HUES48 (cell line): ENCODE measurements around the gene EIF4E.
"Not testable (repeated sequence)": the region's sequence is repeated elsewhere in the genome, so short reads cannot be mapped to it uniquely, and the experiment has no call there.

Source experiments
- H3K27ac ChIP-seq: one replicate; pipeline ENCODE4 v1.7.0; 2013; ENCODE audit warnings: low read depth, low read length, inconsistent platforms
- H3K27me3 ChIP-seq: 2 replicates; pipeline ENCODE4 v1.6.1; 2013; ENCODE audit warnings: mild to moderate bottlenecking, low read length; ENCODE audit not compliant: control insufficient read depth, insufficient read depth
- H3K36me3 ChIP-seq: 2 replicates; pipeline ENCODE4 v1.6.1; 2013; ENCODE audit warnings: low read length; ENCODE audit not compliant: control insufficient read depth, insufficient read depth
- H3K4me1 ChIP-seq: 2 replicates; pipeline ENCODE4 v1.6.1; 2013; ENCODE audit warnings: mild to moderate bottlenecking, low read length; ENCODE audit not compliant: control insufficient read depth, insufficient read depth
- H3K4me3 ChIP-seq: 2 replicates; pipeline ENCODE4 v1.5.1; 2013; ENCODE audit warnings: mild to moderate bottlenecking, low read depth, low read length
- H3K9ac ChIP-seq: 2 replicates; pipeline ENCODE4 v1.6.1; 2013; ENCODE audit warnings: mild to moderate bottlenecking, low read depth, low read length, moderate library complexity
- H3K9me3 ChIP-seq: 2 replicates; pipeline ENCODE4 v1.6.1; 2013; ENCODE audit warnings: low read length; ENCODE audit not compliant: control insufficient read depth, insufficient read depth

EIF4E gene

DNA sequence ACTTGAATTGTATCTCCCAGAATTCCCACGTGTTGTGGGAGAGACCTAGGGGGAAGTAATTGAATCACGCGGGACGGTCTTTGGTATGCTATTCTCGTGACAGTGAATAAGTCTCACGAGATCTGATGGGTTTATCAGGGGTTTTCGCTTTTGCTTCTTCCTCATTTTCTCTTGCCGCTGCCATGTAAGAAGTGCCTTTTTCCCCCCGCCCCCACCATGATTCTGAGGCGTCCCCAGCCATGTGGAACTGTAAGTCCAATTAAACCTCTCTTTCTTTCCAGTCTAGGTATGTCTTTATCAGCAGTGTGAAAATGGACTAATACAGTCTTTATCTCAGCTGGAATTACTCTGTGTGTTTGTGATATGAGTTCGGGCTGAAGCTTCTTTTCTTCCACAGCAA is 86.0 kb downstream of the EIF4E start:
- H3K4me3 ChIP-seq, H3K9ac ChIP-seq, H3K27me3 ChIP-seq, H3K4me1 ChIP-seq, H3K27ac ChIP-seq, H3K36me3 ChIP-seq: not testable (repeated sequence)
- peaks cover 22% of the 10 kb centered on the region for H3K9me3 ChIP-seq

DNA sequence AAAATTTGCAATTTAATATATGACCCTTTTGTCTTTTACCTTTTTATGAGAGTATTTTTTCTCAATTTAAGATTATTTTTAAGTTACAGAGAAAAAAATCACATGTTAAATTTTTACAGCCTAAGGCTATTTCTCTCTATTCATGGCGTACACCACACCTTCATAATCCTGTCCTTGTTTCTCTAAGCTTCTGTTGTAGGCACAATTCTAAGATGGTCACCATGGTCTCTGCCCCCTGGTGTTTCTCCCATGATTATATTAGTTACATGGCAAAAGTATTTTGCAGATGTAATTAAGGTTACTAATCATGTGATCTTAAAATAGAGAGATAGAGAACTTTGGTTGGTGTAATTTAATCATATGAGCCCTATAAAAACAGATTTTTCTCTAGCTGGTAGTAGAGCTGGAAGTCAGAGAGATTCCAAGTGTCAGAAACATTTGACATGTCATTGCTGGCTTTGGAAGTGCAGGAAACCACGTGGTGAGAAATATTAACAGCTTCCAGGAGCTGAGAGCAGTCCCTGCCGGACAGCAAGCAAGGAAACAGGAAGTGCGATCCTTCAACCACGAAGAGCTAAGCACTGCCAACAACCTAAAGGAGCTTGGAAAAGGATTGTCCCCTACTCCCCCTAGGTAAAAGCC is 89.8 kb downstream of the EIF4E start:
- Histone ChIP-seq H3K27ac (no peak overlapping the region), H3K9me3 (peaks cover 5% of the 10 kb centered on the region), H3K9ac (no peak overlapping the region), H3K4me1 (no peaks in the 10 kb centered on the region), H3K4me3 (no peak overlapping the region), H3K27me3 (no peaks in the 10 kb centered on the region), H3K36me3 (no peaks in the 10 kb centered on the region)

DNA sequence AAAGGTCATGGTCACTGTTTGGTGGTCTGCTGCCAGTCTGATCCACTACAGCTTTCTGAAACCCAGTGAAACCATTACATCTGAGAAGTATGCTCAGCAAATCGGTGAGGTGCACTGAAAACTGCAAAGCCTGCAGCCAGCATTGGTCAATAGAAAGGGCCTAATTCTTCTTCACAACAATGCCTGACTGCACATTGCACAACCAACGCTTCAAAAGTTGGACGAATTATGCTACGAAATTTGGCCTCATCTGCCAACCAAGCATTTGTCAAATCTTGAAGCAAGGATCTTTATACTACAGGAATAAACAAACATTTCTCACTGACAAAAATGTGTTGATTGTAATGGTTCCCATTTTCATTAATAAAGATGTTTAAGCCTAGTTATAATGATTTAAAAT is 90.4 kb downstream of the EIF4E start:
- Histone ChIP-seq H3K36me3 (no peaks in the 10 kb centered on the region), H3K9me3 (peaks cover 5% of the 10 kb centered on the region), H3K4me1 (no peaks in the 10 kb centered on the region), H3K27ac (no peak overlapping the region), H3K27me3 (no peaks in the 10 kb centered on the region), H3K4me3 (no peak overlapping the region), H3K9ac (no peak overlapping the region)

DNA sequence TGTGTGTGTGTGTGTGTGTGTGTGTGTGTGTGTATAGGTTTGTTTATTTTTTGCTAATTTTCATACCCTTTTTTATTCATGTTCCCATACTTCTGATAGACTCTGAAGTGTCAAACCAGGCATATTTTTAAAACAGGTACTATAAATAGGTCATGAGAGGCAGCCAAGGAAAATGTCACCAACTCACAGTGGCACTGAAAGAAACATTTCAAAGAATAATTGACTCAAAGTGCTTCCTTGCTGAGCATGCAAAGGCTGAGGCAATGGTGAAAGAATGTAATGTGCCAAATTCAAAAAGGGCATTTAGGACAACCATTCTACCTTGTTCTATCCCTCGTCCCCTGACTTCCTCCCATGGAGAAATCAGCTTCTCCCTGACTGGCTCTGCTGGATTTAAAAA is 95.5 kb downstream of the EIF4E start:
- H3K36me3 ChIP-seq = no peaks in the 10 kb centered on the region
- no peaks in the 10 kb centered on the region for H3K27me3 ChIP-seq
- no peak overlapping the region for H3K27ac ChIP-seq
- no peak overlapping the region for H3K9ac ChIP-seq
- no peaks in the 10 kb centered on the region for H3K9me3 ChIP-seq
- H3K4me1 ChIP-seq = no peaks in the 10 kb centered on the region
- no peak overlapping the region for H3K4me3 ChIP-seq

DNA sequence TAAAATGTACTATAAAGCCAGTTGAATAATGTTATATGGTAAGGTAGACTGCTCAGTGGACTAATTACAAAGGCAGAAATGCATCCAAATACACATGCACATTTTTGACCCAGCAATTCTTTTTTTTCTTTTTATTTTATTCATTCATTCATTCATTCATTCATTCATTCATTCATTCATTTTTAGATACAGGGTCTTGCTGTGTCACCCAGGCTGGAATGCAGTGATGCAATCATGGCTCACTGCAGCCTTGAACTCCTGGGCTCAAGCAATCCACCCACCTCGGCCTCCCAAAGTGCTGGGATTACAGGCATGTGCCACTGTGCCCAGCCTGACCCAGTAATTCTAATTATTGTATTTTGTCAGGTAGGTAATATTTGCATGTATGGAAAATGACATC is 97.9 kb downstream of the EIF4E start:
- H3K36me3 ChIP-seq, H3K9me3 ChIP-seq, H3K27me3 ChIP-seq, H3K4me1 ChIP-seq, H3K9ac ChIP-seq, H3K4me3 ChIP-seq, H3K27ac ChIP-seq: not testable (repeated sequence)
